Right lobe of liver (tissue), 4 donors: ENCODE results near the gene GDE1.

ENCODE experiments used
- POLR2A ChIP-seq: fragments of 450-650 bp; IDR thresholded peaks from one replicate; pipeline ENCODE4 v1.6.1; 2017; ENCODE audit warnings: antibody characterized with exemption, mild to moderate bottlenecking
- TF ChIP-seq, protein P1 (sequence below), 4 donors: fragments of 200-600 bp in 3 of 4; fragments of 450-650 bp in 1 of 4; IDR thresholded peaks; one replicate each; pipeline versions ENCODE4 v1.5.1 to v1.8.0; 2016 to 2022; ENCODE audit warnings: antibody characterized with exemption in 4 of 4, mild to moderate bottlenecking in 2 of 4
- donor health status: DM: no; HTN: no; CAD: no.
- donor health status: DM: no; HTN: no; CAD: no.
- donor health status: DM: no; HTN: yes; CAD: no.

DNA sequence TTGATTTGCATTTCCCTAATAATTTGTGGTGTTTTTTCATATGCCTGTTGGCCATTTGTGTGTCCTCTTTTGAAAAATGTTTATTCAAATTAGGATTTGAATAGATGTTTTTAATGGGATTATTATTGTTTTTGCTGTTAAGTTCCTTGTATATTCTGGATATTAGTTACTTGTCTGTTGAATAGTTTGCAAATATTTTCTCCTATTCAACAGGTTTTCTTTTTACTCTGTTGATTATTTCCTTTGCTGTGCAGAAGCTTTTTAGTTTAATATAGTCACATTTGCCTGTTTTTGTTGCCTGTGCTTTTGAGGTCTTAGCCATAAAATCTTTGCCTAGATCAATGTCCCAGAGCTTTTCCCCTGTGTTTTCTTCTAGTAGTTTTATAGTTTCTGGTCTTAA, 9.6 kb downstream of the GDE1 start:
- TF ChIP-seq, protein P1, sequence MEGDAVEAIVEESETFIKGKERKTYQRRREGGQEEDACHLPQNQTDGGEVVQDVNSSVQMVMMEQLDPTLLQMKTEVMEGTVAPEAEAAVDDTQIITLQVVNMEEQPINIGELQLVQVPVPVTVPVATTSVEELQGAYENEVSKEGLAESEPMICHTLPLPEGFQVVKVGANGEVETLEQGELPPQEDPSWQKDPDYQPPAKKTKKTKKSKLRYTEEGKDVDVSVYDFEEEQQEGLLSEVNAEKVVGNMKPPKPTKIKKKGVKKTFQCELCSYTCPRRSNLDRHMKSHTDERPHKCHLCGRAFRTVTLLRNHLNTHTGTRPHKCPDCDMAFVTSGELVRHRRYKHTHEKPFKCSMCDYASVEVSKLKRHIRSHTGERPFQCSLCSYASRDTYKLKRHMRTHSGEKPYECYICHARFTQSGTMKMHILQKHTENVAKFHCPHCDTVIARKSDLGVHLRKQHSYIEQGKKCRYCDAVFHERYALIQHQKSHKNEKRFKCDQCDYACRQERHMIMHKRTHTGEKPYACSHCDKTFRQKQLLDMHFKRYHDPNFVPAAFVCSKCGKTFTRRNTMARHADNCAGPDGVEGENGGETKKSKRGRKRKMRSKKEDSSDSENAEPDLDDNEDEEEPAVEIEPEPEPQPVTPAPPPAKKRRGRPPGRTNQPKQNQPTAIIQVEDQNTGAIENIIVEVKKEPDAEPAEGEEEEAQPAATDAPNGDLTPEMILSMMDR (IDR thresholded peaks at IDR 0.05): no peak
- TF ChIP-seq POLR2A: no peak
